ENCODE measurements around the gene HBG1.

- TF ChIP-seq CTCF (IDR thresholded peaks at IDR 0.05; ENCODE audit: insufficient read depth, low read depth, low read length) (no peak), EZH2 (IDR thresholded peaks at IDR 0.05; ENCODE audit: insufficient read depth, low read length) (no peak)
These were observed 48.8 kb upstream of the HBG1 start for GRCh38 chr11:5298451-5298850.

Measured in astrocyte (in vitro differentiated cells and primary cell).